ENCODE measurements around the gene INMT.

- no peak for TF ChIP-seq CTCF (IDR thresholded peaks at IDR 0.05; ENCODE audit: low read depth, low read length, poor library complexity, severe bottlenecking)
- TF ChIP-seq EZH2phosphoT487 (IDR thresholded peaks at IDR 0.05; ENCODE audit: borderline replicate concordance, low read length), result no peak
These were observed 41.3 kb upstream of the INMT start for GRCh38 chr7:30710669-30711068.

Measured in DOHH2 (cell line).